KG1 (cell line): Measurements from ENCODE around the gene ITGAX.
"Not testable (repeated sequence)": the region's sequence is repeated elsewhere in the genome, so short reads cannot be mapped to it uniquely, and the experiment has no call there.

Experiments used
- DNase-seq: peaks from one replicate; lab custom pipeline; 2025; lab: John Stamatoyannopoulos, UW

Gene ITGAX

DNA sequence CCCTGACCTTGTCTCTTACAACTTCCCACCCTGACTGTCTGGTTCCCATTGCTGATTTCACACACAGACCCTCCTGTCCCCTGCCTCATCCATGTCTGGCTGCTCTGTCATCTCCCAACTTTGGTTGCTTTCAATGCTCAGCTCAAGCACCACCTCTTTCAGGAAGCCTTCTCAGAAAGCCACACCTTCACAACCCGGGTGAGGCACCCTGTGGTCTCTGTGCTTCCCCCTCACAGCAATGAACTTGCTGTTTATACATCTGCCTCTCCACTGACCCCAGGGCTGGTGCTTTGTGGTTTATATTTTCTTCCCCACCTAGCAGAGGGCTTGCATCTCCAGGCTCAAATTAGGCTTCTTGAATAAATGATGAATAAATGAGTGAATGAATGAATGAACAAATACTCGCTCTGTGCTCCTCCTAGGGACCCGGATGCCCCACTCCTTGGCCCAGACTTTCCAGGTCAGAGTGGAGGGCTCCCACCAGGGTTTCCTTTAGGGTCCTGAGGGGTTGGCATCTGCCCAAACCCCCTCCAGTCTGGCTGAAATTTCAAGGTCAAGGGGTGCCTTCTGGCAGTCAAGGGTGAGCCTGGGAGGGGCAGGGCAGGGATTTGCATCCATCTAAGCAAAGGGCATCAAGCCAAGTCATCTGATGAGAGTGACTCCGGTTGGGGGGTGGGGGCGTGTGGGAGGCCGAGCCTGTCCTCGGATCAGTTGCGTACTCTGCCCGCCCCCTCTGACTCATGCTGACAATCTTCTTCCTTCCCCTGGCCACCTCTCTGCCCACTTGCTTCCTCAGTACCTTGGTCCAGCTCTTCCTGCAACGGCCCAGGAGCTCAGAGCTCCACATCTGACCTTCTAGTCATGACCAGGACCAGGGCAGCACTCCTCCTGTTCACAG, at the start of gene ITGAX:
TSS of gene ITGAX (plus strand) at position 783 of the 898 bp plus-strand sequence. CDS start at position 862, 79 bp downstream.
- DNase-seq: peak; percentile 44

- no peak for DNase-seq
Measured at GRCh38 chr16:31305219-31305618, 49.8 kb upstream of the ITGAX start.

DNA sequence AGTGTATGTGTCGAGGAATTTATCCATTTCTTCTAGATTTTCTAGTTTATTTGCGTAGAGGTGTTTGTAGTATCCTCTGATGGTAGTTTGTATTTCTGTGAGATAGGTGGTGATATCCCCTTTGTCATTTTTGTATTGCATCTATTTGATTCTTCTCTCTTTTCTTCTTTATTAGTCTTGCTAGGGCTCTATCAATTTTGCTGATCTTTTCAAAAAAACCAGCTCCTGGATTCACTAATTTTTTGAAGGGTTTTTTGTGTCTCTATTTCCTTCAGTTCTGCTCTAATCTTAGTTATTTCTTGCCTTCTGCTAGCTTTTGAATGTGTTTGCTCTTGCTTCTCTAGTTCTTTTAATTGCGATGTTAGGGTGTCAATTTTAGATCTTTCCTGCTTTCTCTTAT, 46.6 kb upstream of the ITGAX start:
- DNase-seq: not testable (repeated sequence)

GRCh38 chr16:31322500-31322899, 32.5 kb upstream of the ITGAX start:
- DNase-seq: no peak

GRCh38 chr16:31323959-31324629, 30.9 kb upstream of the ITGAX start:
- no peak for DNase-seq

DNA sequence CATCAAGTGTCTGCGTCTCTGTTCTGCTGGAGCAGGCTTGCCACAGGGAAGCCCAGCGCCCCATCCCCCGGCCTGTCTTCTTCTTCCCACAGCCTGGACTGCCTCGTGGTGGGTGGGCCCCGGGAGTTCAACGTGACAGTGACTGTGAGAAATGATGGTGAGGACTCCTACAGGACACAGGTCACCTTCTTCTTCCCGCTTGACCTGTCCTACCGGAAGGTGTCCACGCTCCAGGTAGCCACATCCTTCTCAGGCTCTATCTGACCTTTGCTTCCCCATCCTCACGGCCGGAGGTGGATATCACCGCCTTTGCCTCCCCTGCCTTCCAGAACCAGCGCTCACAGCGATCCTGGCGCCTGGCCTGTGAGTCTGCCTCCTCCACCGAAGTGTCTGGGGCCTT, 29.8 kb upstream of the ITGAX start:
- DNase-seq: no peak

- no peak for DNase-seq
Measured at GRCh38 chr16:31327646-31328225, 27.2 kb upstream of the ITGAX start.

DNA sequence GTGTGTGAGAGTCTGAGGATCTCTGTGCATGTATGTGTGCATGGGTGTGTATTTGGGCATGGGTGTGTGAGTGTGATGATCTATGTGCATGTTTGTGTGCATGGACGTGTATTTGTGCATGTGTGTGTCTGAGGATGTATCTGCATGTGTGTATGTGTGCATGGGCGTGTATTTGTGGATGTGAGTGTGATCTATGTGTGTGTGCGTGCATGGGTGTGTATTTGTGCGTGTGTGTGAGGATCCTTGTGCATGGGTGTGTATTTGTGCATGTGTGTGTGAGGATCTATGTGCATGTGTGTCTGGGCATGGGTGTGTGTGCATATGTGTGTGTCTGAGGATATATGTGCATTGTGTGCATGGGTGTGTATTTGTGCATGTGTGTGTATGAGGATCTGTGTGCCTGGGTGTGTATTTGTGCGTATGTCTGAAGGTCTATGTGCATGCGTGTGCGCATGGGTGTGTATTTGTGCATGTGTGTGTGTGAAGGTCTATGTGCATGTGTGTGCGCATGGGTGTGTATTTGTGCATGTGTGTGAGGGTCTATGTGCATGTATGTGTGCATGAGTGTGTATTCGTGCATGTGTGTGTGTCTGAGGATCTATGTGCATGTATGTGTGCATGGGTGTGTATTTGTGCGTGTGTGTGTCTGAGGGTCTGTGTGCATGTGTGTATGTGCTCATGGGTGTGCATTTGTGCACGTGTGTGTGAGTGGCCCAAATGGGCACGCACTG, 26.5 kb upstream of the ITGAX start:
- DNase-seq: no peak

DNA sequence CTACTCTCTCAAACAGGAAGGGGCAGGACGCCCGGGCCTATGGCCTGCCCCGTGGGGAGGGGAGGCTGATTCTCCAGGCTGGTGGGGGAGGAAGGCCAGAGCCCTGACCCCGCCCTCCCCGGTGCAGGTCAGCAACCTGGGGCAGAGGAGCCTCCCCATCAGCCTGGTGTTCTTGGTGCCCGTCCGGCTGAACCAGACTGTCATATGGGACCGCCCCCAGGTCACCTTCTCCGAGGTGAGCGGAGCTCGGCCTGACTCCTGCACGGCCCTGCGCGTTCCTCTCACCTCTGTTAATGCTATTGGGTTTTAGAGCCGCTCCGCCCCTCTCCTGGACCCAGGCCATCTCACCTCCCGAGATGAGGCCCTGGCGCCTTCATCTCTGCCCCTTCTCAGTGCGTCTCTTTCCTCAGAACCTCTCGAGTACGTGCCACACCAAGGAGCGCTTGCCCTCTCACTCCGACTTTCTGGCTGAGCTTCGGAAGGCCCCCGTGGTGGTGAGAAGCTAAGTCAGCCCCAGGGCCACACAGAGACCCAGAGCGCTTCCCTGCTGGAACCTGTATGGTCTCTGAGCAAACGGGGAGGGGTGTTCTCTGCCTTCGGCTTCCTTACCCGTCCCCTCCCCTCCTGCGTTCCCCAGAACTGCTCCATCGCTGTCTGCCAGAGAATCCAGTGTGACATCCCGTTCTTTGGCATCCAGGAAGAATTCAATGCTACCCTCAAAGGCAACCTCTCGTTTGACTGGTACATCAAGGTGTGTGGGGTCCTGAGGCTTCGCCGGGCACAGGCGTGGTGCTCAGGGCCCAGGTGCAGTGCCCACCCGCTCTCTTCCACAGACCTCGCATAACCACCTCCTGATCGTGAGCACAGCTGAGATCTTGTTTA, 25.1 kb upstream of the ITGAX start:
- DNase-seq: no peak

DNA sequence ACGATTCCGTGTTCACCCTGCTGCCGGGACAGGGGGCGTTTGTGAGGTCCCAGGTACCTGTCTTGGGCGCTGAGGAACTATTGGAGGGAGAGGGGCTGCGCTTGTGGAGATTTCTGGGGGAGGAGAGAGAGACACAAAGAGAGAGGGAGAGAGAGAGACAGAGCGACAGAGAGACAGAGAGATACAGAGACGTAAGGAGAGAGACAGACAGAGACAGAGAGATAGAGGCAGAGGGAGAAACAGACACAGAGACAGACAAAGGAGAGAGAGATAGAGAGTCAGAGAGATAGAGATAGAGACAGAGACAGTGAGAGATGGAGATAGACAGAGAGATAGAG, 24.5 kb upstream of the ITGAX start:
- DNase-seq: no peak

DNA sequence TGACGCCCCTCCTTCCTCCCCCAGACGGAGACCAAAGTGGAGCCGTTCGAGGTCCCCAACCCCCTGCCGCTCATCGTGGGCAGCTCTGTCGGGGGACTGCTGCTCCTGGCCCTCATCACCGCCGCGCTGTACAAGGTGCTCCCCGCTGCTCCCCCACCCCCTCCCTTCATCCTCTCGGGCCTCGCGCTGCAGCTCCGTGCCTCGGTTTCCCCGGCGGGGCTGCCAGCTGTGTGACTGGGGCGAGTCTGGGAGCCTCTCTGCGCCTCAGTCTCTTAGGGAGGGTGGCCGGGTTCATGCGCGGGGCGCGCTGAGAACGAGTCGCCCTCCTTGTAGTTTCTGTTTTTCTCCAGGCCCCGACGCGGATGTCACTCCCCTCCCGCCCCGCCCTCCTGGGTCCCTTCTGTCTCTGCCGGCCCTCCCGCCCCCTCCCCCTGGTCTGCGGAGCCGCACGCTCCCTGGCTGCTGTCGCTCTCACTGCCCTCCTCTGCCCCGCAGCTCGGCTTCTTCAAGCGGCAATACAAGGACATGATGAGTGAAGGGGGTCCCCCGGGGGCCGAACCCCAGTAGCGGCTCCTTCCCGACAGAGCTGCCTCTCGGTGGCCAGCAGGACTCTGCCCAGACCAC, 23.7 kb upstream of the ITGAX start:
- DNase-seq: no peak

DNA sequence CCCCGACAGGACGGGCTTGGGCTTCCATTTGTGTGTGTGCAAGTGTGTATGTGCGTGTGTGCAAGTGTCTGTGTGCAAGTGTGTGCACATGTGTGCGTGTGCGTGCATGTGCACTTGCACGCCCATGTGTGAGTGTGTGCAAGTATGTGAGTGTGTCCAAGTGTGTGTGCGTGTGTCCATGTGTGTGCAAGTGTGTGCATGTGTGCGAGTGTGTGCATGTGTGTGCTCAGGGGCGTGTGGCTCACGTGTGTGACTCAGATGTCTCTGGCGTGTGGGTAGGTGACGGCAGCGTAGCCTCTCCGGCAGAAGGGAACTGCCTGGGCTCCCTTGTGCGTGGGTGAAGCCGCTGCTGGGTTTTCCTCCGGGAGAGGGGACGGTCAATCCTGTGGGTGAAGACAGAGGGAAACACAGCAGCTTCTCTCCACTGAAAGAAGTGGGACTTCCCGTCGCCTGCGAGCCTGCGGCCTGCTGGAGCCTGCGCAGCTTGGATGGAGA, 23.1 kb upstream of the ITGAX start:
- no peak for DNase-seq

GRCh38 chr16:31332544-31332943, 22.4 kb upstream of the ITGAX start:
- no peak for DNase-seq

- DNase-seq: no peak
Measured at GRCh38 chr16:31333686-31334649, 21.0 kb upstream of the ITGAX start.

GRCh38 chr16:31334934-31335333, 20.0 kb upstream of the ITGAX start:
- DNase-seq: no peak

DNA sequence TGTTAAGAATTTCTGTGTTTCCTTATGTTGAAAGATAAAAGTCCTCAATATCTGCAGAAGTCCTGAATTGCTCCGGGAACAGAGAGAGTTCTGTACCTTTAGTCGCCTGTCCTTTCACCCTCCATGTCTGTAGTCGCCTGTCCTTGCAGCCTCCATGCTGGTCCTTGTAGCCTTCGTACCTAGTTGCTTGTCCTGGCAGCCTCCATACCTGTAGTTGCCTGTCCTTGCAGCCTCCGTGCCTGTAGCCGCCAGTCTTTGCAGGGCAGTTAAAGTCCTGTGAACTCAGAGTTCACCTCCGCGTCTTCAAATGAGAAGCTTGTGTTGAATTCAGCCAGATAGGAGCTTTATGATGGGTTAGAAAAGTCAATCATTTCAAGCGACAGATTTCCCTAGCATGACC, 19.5 kb upstream of the ITGAX start:
- no peak for DNase-seq

- not testable (repeated sequence) for DNase-seq
Measured at GRCh38 chr16:31338166-31338685, 16.8 kb upstream of the ITGAX start.

GRCh38 chr16:31344712-31345111, 10.3 kb upstream of the ITGAX start:
- no peak for DNase-seq

DNA sequence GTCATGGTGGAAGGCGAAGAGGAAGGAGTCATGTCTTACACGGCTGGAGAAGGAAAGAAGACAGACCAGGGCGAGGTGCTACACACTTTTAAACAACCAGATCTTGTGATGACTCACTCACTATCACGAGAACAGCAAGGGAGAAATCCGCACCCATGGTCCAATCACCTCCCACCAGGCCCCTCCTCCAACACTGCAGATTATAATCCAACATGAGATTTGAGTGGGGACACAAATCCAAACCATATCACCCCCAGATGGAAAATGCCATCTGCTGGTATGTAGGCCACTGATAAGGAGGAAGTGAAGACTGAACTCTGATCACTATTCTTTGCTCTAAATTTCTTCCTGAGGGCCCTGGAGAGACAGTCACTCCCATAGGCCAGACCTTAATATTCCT, 7.5 kb upstream of the ITGAX start:
- no peak for DNase-seq
